ENCODE measurements around the gene TMEM117. TPM values are rescaled to one million over a fixed set of nuclear protein-coding genes. Genes with fewer than 3 reads are reported as not detected.

Gene TMEM117
- total RNA-seq, 1 donor from 2014 or later, result 13.1 TPM

DNA sequence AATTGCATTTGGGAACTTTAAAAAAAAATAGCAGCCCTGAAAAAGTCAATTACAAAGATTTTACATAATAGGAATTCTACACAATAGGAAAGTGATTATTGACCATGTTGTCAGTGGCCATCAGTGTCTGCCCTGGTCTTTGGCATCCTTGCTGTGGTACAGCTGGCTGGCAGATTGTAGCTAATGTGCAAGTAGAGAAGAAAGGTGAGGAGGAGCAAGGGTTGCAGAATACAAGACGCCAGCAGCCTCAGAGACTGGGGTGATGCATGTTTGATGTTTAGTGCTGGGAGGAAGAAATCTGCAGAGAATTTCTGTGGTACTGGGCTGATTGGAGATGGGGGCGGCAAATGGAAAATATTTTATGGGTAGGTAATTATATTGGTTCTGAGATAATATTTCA, 322.9 kb downstream of the TMEM117 start:
- H3K4me1 Mint-ChIP-seq (ENCODE audit: low read depth, unreplicated experiment), result no peaks in the 10 kb centered on the region
- H3K27me3 ChIP-seq (ENCODE audit: insufficient read depth, low read length), result no peaks in the 10 kb centered on the region
- no peaks in the 10 kb centered on the region for H3K9me3 ChIP-seq (ENCODE audit: insufficient read depth, low read depth, low read length)
- H2AFZ ChIP-seq (ENCODE audit: low read depth, low read length), result no peak overlapping the region
- H3K9me3 Mint-ChIP-seq (ENCODE audit: unreplicated experiment), result no peaks in the 10 kb centered on the region
- no peak overlapping the region for H3K9ac ChIP-seq (ENCODE audit: low read length)
- no peak for TF ChIP-seq EZH2 (IDR thresholded peaks at IDR 0.05; ENCODE audit: insufficient read depth, low read length)
- TF ChIP-seq, protein P1, sequence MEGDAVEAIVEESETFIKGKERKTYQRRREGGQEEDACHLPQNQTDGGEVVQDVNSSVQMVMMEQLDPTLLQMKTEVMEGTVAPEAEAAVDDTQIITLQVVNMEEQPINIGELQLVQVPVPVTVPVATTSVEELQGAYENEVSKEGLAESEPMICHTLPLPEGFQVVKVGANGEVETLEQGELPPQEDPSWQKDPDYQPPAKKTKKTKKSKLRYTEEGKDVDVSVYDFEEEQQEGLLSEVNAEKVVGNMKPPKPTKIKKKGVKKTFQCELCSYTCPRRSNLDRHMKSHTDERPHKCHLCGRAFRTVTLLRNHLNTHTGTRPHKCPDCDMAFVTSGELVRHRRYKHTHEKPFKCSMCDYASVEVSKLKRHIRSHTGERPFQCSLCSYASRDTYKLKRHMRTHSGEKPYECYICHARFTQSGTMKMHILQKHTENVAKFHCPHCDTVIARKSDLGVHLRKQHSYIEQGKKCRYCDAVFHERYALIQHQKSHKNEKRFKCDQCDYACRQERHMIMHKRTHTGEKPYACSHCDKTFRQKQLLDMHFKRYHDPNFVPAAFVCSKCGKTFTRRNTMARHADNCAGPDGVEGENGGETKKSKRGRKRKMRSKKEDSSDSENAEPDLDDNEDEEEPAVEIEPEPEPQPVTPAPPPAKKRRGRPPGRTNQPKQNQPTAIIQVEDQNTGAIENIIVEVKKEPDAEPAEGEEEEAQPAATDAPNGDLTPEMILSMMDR (IDR thresholded peaks at IDR 0.05; ENCODE audit: insufficient read depth, low read depth, low read length), result no peak
- no peaks in the 10 kb centered on the region for H3K4me1 ChIP-seq (ENCODE audit: insufficient read depth, low read length)
- no peaks in the 10 kb centered on the region for H3K27me3 Mint-ChIP-seq (ENCODE audit: low read depth, unreplicated experiment)
- H4K20me1 ChIP-seq (ENCODE audit: insufficient read depth, low read length), result no peaks in the 10 kb centered on the region
- no peaks in the 10 kb centered on the region for H3K36me3 ChIP-seq (ENCODE audit: insufficient read depth, low read length)
- no peak overlapping the region for H3K27ac Mint-ChIP-seq (ENCODE audit: unreplicated experiment)
- no peak for FAIRE-seq
- H3K27ac ChIP-seq (ENCODE audit: low read depth, low read length), result no peak overlapping the region
- H3K36me3 Mint-ChIP-seq (ENCODE audit: low read depth, unreplicated experiment), result no peaks in the 10 kb centered on the region
- no peak for DNase-seq (ENCODE audit: low read depth)
- no peak overlapping the region for H3K4me3 ChIP-seq (ENCODE audit: insufficient read depth, low read depth, low read length)
- H3K79me2 ChIP-seq (ENCODE audit: insufficient read depth, low read length), result no peaks in the 10 kb centered on the region
- H3K4me2 ChIP-seq (ENCODE audit: low read length), result no peak overlapping the region
- H3K4me3 Mint-ChIP-seq (ENCODE audit: unreplicated experiment), result no peak overlapping the region

DNA sequence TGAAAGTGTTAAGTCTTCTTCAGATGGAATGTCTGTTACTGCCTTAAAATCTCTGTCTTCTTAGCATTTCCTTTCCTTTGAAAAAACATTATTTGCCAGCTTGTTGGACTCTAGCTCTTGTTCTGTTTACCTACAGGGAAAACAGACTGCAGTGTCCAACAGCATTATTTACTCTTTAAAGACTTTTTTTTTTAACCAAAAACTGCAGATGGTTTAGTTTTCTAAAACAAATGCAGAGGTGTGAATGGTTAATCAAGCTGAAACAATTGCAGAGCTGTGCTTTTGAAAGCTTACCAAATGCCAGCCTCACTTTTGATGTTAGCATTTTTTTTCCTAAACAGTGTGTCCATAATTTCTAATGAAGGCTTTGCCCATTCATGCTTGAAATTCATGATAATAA, 323.3 kb downstream of the TMEM117 start:
- no peak overlapping the region for H3K27ac ChIP-seq (ENCODE audit: low read depth, low read length)
- H3K36me3 Mint-ChIP-seq (ENCODE audit: low read depth, unreplicated experiment), result no peaks in the 10 kb centered on the region
- no peak overlapping the region for H2AFZ ChIP-seq (ENCODE audit: low read depth, low read length)
- DNase-seq (ENCODE audit: low read depth) (no peak), FAIRE-seq (no peak)
- no peak overlapping the region for H3K4me3 Mint-ChIP-seq (ENCODE audit: unreplicated experiment)
- H4K20me1 ChIP-seq (ENCODE audit: insufficient read depth, low read length), result no peaks in the 10 kb centered on the region
- no peaks in the 10 kb centered on the region for H3K79me2 ChIP-seq (ENCODE audit: insufficient read depth, low read length)
- no peaks in the 10 kb centered on the region for H3K9me3 Mint-ChIP-seq (ENCODE audit: unreplicated experiment)
- no peak overlapping the region for H3K9ac ChIP-seq (ENCODE audit: low read length)
- H3K27me3 Mint-ChIP-seq (ENCODE audit: low read depth, unreplicated experiment), result no peaks in the 10 kb centered on the region
- no peaks in the 10 kb centered on the region for H3K4me1 ChIP-seq (ENCODE audit: insufficient read depth, low read length)
- no peaks in the 10 kb centered on the region for H3K36me3 ChIP-seq (ENCODE audit: insufficient read depth, low read length)
- no peak overlapping the region for H3K4me2 ChIP-seq (ENCODE audit: low read length)
- no peaks in the 10 kb centered on the region for H3K27me3 ChIP-seq (ENCODE audit: insufficient read depth, low read length)
- H3K27ac Mint-ChIP-seq (ENCODE audit: unreplicated experiment), result no peak overlapping the region
- H3K9me3 ChIP-seq (ENCODE audit: insufficient read depth, low read depth, low read length), result no peaks in the 10 kb centered on the region
- no peaks in the 10 kb centered on the region for H3K4me1 Mint-ChIP-seq (ENCODE audit: low read depth, unreplicated experiment)
- no peak for TF ChIP-seq EZH2 (IDR thresholded peaks at IDR 0.05; ENCODE audit: insufficient read depth, low read length)
- TF ChIP-seq, protein P1 (IDR thresholded peaks at IDR 0.05; ENCODE audit: insufficient read depth, low read depth, low read length), result no peak
- no peak overlapping the region for H3K4me3 ChIP-seq (ENCODE audit: insufficient read depth, low read depth, low read length)

DNA sequence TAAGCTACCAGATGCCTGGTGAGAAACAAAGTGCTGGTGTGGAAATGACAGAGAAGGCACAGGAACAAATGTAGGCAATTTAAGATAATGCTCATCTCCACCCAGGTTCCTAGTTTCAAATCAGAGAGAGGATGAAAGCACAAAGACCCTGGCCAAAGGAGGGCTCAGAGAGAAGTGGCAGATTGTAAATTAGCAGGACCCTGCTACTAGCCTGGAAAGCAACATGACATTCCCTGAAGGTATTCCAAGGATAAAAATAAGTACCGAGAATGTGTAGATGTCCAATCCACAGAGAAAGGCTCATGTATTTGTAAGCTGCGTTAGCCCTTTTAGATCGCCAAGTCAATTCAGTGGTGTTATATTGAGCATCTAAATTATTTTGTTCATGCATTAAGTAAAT, 324.0 kb downstream of the TMEM117 start:
- Histone ChIP-seq H3K27me3 (ENCODE audit: insufficient read depth, low read length) (no peaks in the 10 kb centered on the region), H3K79me2 (ENCODE audit: insufficient read depth, low read length) (no peaks in the 10 kb centered on the region), H3K4me1 (ENCODE audit: insufficient read depth, low read length) (no peaks in the 10 kb centered on the region), H4K20me1 (ENCODE audit: insufficient read depth, low read length) (no peaks in the 10 kb centered on the region), H3K9me3 (ENCODE audit: insufficient read depth, low read depth, low read length) (no peaks in the 10 kb centered on the region), H3K4me2 (ENCODE audit: low read length) (no peak overlapping the region), H3K36me3 (ENCODE audit: insufficient read depth, low read length) (no peaks in the 10 kb centered on the region), H3K27ac (ENCODE audit: low read depth, low read length) (no peak overlapping the region), H2AFZ (ENCODE audit: low read depth, low read length) (no peak overlapping the region), H3K4me3 (ENCODE audit: insufficient read depth, low read depth, low read length) (no peak overlapping the region), H3K9ac (ENCODE audit: low read length) (no peak overlapping the region)
- no peaks in the 10 kb centered on the region for H3K27me3 Mint-ChIP-seq (ENCODE audit: low read depth, unreplicated experiment)
- H3K4me3 Mint-ChIP-seq (ENCODE audit: unreplicated experiment), result no peak overlapping the region
- TF ChIP-seq, protein P1 (IDR thresholded peaks at IDR 0.05; ENCODE audit: insufficient read depth, low read depth, low read length), result no peak
- no peak for TF ChIP-seq EZH2 (IDR thresholded peaks at IDR 0.05; ENCODE audit: insufficient read depth, low read length)
- no peaks in the 10 kb centered on the region for H3K4me1 Mint-ChIP-seq (ENCODE audit: low read depth, unreplicated experiment)
- FAIRE-seq (no peak), DNase-seq (ENCODE audit: low read depth) (no peak)
- H3K9me3 Mint-ChIP-seq (ENCODE audit: unreplicated experiment), result no peaks in the 10 kb centered on the region
- H3K36me3 Mint-ChIP-seq (ENCODE audit: low read depth, unreplicated experiment), result no peaks in the 10 kb centered on the region
- H3K27ac Mint-ChIP-seq (ENCODE audit: unreplicated experiment), result no peak overlapping the region
